Keratinocyte (primary cell): ENCODE data around the gene PCSK1N. TPM values are rescaled to one million over a fixed set of nuclear protein-coding genes. Genes with fewer than 3 reads are reported as not detected.

Source experiments
- DNase-seq: peaks from one replicate; pipeline ENCODE4 v3.0.0-alpha.2; 2011; ENCODE audit warnings: low read depth, missing footprints, low spot score
- FAIRE-seq: peaks from 2 replicates; lab custom pipeline; 2011; peaks lifted over from hg19 to GRCh38; lab: Jason Lieb, UNC
- H2AFZ ChIP-seq: 2 replicates; pipeline ENCODE4 v1.6.0; 2012; ENCODE audit warnings: low read length, control low read depth, inconsistent platforms; ENCODE audit not compliant: control insufficient read depth
- H3K27ac ChIP-seq: 2 replicates; pipeline ENCODE4 v1.5.1; 2011; ENCODE audit warnings: low read length; ENCODE audit not compliant: control insufficient read depth, insufficient read depth
- H3K27me3 ChIP-seq: 3 replicates; pipeline ENCODE4 v1.6.0; 2011; ENCODE audit warnings: low read length; ENCODE audit not compliant: control insufficient read depth, insufficient read depth; ENCODE audit errors: extremely low read depth
- H3K36me3 ChIP-seq, 2 experiments: 2 replicates in 1 of 2; 3 replicates in 1 of 2; pipeline ENCODE4 v1.5.1; 2011; ENCODE audit warnings: low read length in 2 of 2, mild to moderate bottlenecking in 1 of 2; ENCODE audit not compliant: control insufficient read depth in 2 of 2, insufficient read depth in 2 of 2; ENCODE audit errors: extremely low read depth in 1 of 2
- H3K4me1 ChIP-seq: 3 replicates; pipeline ENCODE4 v1.5.1; 2011; ENCODE audit warnings: low read length; ENCODE audit not compliant: control insufficient read depth, insufficient read depth; ENCODE audit errors: extremely low read depth
- H3K4me2 ChIP-seq: 3 replicates; pipeline ENCODE4 v1.6.0; 2011; ENCODE audit warnings: low read depth, low read length; ENCODE audit not compliant: control insufficient read depth, insufficient read depth; ENCODE audit errors: extremely low read depth
- H3K4me3 ChIP-seq, 3 experiments: fragments of 200-600 bp in 1 of 3; sonication (generic) in 1 of 3; 2 replicates in 2 of 3; 3 replicates in 1 of 3; pipeline ENCODE4 v1.5.1; 2011 to 2016; ENCODE audit warnings: low read length in 3 of 3, mild to moderate bottlenecking in 3 of 3, control low read depth in 2 of 3, inconsistent platforms in 1 of 3, low read depth in 1 of 3, mixed read lengths in 1 of 3, mixed run types in 1 of 3, moderate library complexity in 1 of 3; ENCODE audit not compliant: control insufficient read depth in 2 of 3, insufficient read depth in 2 of 3; ENCODE audit errors: extremely low read depth in 1 of 3
- H3K79me2 ChIP-seq: 2 replicates; pipeline ENCODE4 v1.6.0; 2012; ENCODE audit warnings: low read length; ENCODE audit not compliant: control insufficient read depth, insufficient read depth
- H3K9ac ChIP-seq: 3 replicates; pipeline ENCODE4 v1.6.0; 2011; ENCODE audit warnings: low read length; ENCODE audit not compliant: control insufficient read depth, insufficient read depth; ENCODE audit errors: extremely low read depth
- H3K9me1 ChIP-seq: 3 replicates; pipeline ENCODE4 v1.6.0; 2011; ENCODE audit warnings: low read length; ENCODE audit not compliant: control insufficient read depth, insufficient read depth; ENCODE audit errors: extremely low read depth
- H3K9me3 ChIP-seq: 2 replicates; pipeline ENCODE4 v1.5.1; 2012; ENCODE audit warnings: low read depth, low read length; ENCODE audit not compliant: control insufficient read depth
- H4K20me1 ChIP-seq: 3 replicates; pipeline ENCODE4 v1.6.0; 2011; ENCODE audit warnings: low read length; ENCODE audit not compliant: control insufficient read depth, insufficient read depth; ENCODE audit errors: extremely low read depth
- CTCF ChIP-seq, 3 experiments: IDR thresholded peaks in 1 of 3; conservative IDR thresholded peaks in 1 of 3; optimal IDR thresholded peaks in 1 of 3; 2 replicates in 2 of 3; 3 replicates in 1 of 3; pipeline versions ENCODE3 to v1.5.1; 2011; ENCODE audit warnings: low read length in 3 of 3, mild to moderate bottlenecking in 3 of 3, moderate library complexity in 2 of 3, control low read depth in 1 of 3, inconsistent platforms in 1 of 3; ENCODE audit not compliant: insufficient read depth in 2 of 3; ENCODE audit errors: extremely low read depth in 1 of 3
- EZH2 ChIP-seq: IDR thresholded peaks from one replicate; pipeline ENCODE4 v1.6.1; 2012; ENCODE audit warnings: inconsistent platforms, mild to moderate bottlenecking, low read length, moderate library complexity
- dilution Hi-C: fragments of 300-500 bp; cut with MboI; formaldehyde crosslinking; loops from one replicate; pipeline ENCODE4 v1.7.0; 2020; ENCODE audit warnings: low sequenced_read_pairs; ENCODE audit not compliant: extremely low pct_ligation_motif_present
- polyA plus RNA-seq, 5 experiments: library from polyadenylated mRNA; depleted of rRNA in 3 of 5; stranded (reverse) in 3 of 5; stranded (forward) in 1 of 5; unstranded in 1 of 5; fragments of >200 nt; gene quantifications; 1 replicate in 1 of 5; 2 replicates in 3 of 5; 3 replicates in 1 of 5; pipeline versions ENCODE4 v1.2.1 to v1.2.3, GENCODE V29; 2011 to 2012; ENCODE audit warnings: missing spikeins in 2 of 5, low read depth in 1 of 5, low replicate concordance in 1 of 5

PCSK1N gene
- polyA plus RNA-seq, 1 donor (not counting 4 experiments of a cell fraction or from before 2014, with no cell fraction given): 0.54 TPM

- no peak for TF ChIP-seq EZH2
- TF ChIP-seq CTCF (optimal IDR thresholded peaks at IDR 0.05 in 1 of 3, IDR thresholded peaks at IDR 0.05 in 1 of 3, conservative IDR thresholded peaks at IDR 0.05 in 1 of 3; ENCODE audit: extremely low read depth in 1 of 3, insufficient read depth in 2 of 3, low read length in 3 of 3): no peak
- Histone ChIP-seq H3K9ac (no peak overlapping the region), H3K36me3 (no peaks in the 10 kb centered on the region), H3K27me3 (peaks cover 10% of the 10 kb centered on the region), H3K4me2 (no peak overlapping the region), H3K4me3 (no peak overlapping the region), H3K79me2 (no peaks in the 10 kb centered on the region), H3K4me1 (no peaks in the 10 kb centered on the region), H4K20me1 (no peaks in the 10 kb centered on the region), H3K27ac (no peak overlapping the region), H3K9me1 (no peaks in the 10 kb centered on the region), H3K9me3 (no peaks in the 10 kb centered on the region), H2AFZ (no peak overlapping the region)
- dilution Hi-C loops: no loop called here
- DNase-seq (no peak), FAIRE-seq (no peak)
Observed at GRCh38 chrX:48831136-48831908, 4.1 kb downstream of the PCSK1N start.

GRCh38 chrX:48829016-48829735 is 6.2 kb downstream of the PCSK1N start:
- TF ChIP-seq EZH2: no peak
- no peak for TF ChIP-seq CTCF (optimal IDR thresholded peaks at IDR 0.05 in 1 of 3, IDR thresholded peaks at IDR 0.05 in 1 of 3, conservative IDR thresholded peaks at IDR 0.05 in 1 of 3; ENCODE audit: extremely low read depth in 1 of 3, insufficient read depth in 2 of 3, low read length in 3 of 3)
- dilution Hi-C loops: no loop called here
- Histone ChIP-seq H3K79me2 (no peaks in the 10 kb centered on the region), H3K4me2 (no peak overlapping the region), H3K9me3 (no peaks in the 10 kb centered on the region), H3K36me3 (no peaks in the 10 kb centered on the region), H2AFZ (no peak overlapping the region), H3K9me1 (no peaks in the 10 kb centered on the region), H3K9ac (no peak overlapping the region), H3K27ac (no peak overlapping the region), H4K20me1 (no peaks in the 10 kb centered on the region), H3K4me3 (no peak overlapping the region), H3K27me3 (peaks cover 6% of the 10 kb centered on the region), H3K4me1 (no peaks in the 10 kb centered on the region)
- FAIRE-seq (no peak), DNase-seq (no peak)
